Measurements from ENCODE around the gene PLCB4.

PLCB4 gene

GRCh38 chr20:9517297-9518162, 448.6 kb downstream of the PLCB4 start:
- Histone ChIP-seq H2AK5ac (ENCODE audit: low read length) (no peak overlapping the region), H3K4me1 (ENCODE audit: control insufficient read depth in 1 of 2, insufficient read depth in 2 of 2, low read length in 2 of 2) (peaks cover 11% of the 10 kb centered on the region in 2 experiments), H3K27ac (ENCODE audit: low read depth, low read length) (no peak overlapping the region), H4K8ac (ENCODE audit: low read depth, low read length) (no peak overlapping the region), H3K4me2 (ENCODE audit: low read length) (no peak overlapping the region), H3K4ac (ENCODE audit: low read depth, low read length) (no peak overlapping the region), H3K9me3 (ENCODE audit: insufficient read depth, low read depth, low read length) (peaks cover 2% of the 10 kb centered on the region), H3K79me1 (ENCODE audit: low read length) (no peaks in the 10 kb centered on the region), H3K36me3 (ENCODE audit: control insufficient read depth in 1 of 2, insufficient read depth in 2 of 2, low read length in 2 of 2) (no peaks in the 10 kb centered on the region), H2BK120ac (ENCODE audit: insufficient read depth, low read length, poor library complexity) (no peak overlapping the region), H3K27me3 (ENCODE audit: insufficient read depth, low read length) (peaks cover 40% of the 10 kb centered on the region), H2BK12ac (ENCODE audit: low read length) (no peak overlapping the region), H3K79me2 (ENCODE audit: control insufficient read depth, insufficient read depth, low read length, poor library complexity) (no peaks in the 10 kb centered on the region), H3K9ac (ENCODE audit: low read length) (no peak overlapping the region), H3K23ac (ENCODE audit: low read length) (no peak overlapping the region), H4K91ac (ENCODE audit: low read depth, low read length) (no peak overlapping the region), H4K12ac (ENCODE audit: low read depth, low read length) (no peak overlapping the region), H2AFZ (ENCODE audit: insufficient read depth, low read length, poor library complexity) (no peak overlapping the region), H3K4me3 (ENCODE audit: low read depth, low read length) (no peak overlapping the region), H3K18ac (ENCODE audit: low read length) (no peak overlapping the region), H2BK5ac (ENCODE audit: low read depth, low read length, poor library complexity) (no peak overlapping the region), H3K14ac (ENCODE audit: low read length) (no peak overlapping the region)
- no peak for DNase-seq
- no CpG with 5 or more reads among the region's 8 CpGs for WGBS (ENCODE audit: extremely low coverage, insufficient coverage, insufficient read length)

- WGBS (ENCODE audit: extremely low coverage, insufficient coverage, insufficient read length): no CpG with 5 or more reads among the region's 8 CpGs
- Histone ChIP-seq H4K8ac (ENCODE audit: low read depth, low read length) (no peak overlapping the region), H2BK12ac (ENCODE audit: low read length) (no peak overlapping the region), H2BK120ac (ENCODE audit: insufficient read depth, low read length, poor library complexity) (no peak overlapping the region), H2AFZ (ENCODE audit: insufficient read depth, low read length, poor library complexity) (no peak overlapping the region), H3K9me3 (ENCODE audit: insufficient read depth, low read depth, low read length) (peaks cover 2% of the 10 kb centered on the region), H3K18ac (ENCODE audit: low read length) (no peak overlapping the region), H3K4me1 (ENCODE audit: control insufficient read depth in 1 of 2, insufficient read depth in 2 of 2, low read length in 2 of 2) (peaks cover 11% of the 10 kb centered on the region in 2 experiments), H3K9ac (ENCODE audit: low read length) (no peak overlapping the region), H3K79me1 (ENCODE audit: low read length) (no peaks in the 10 kb centered on the region), H3K23ac (ENCODE audit: low read length) (no peak overlapping the region), H2BK5ac (ENCODE audit: low read depth, low read length, poor library complexity) (no peak overlapping the region), H2AK5ac (ENCODE audit: low read length) (no peak overlapping the region), H4K12ac (ENCODE audit: low read depth, low read length) (no peak overlapping the region), H3K4ac (ENCODE audit: low read depth, low read length) (no peak overlapping the region), H3K27ac (ENCODE audit: low read depth, low read length) (no peak overlapping the region), H4K91ac (ENCODE audit: low read depth, low read length) (no peak overlapping the region), H3K4me3 (ENCODE audit: low read depth, low read length) (no peak overlapping the region), H3K14ac (ENCODE audit: low read length) (no peak overlapping the region), H3K27me3 (ENCODE audit: insufficient read depth, low read length) (peaks cover 40% of the 10 kb centered on the region), H3K36me3 (ENCODE audit: control insufficient read depth in 1 of 2, insufficient read depth in 2 of 2, low read length in 2 of 2) (no peaks in the 10 kb centered on the region), H3K4me2 (ENCODE audit: low read length) (no peak overlapping the region), H3K79me2 (ENCODE audit: control insufficient read depth, insufficient read depth, low read length, poor library complexity) (no peaks in the 10 kb centered on the region)
- no peak for DNase-seq
Measured at GRCh38 chr20:9518576-9519175, 449.8 kb downstream of the PLCB4 start.

GRCh38 chr20:9520086-9520485, 451.2 kb downstream of the PLCB4 start:
- Histone ChIP-seq H2AFZ (ENCODE audit: insufficient read depth, low read length, poor library complexity) (no peak overlapping the region), H3K4me1 (ENCODE audit: control insufficient read depth in 1 of 2, insufficient read depth in 2 of 2, low read length in 2 of 2) (peaks cover 11% of the 10 kb centered on the region in 2 experiments), H3K4me2 (ENCODE audit: low read length) (no peak overlapping the region), H2AK5ac (ENCODE audit: low read length) (no peak overlapping the region), H3K18ac (ENCODE audit: low read length) (no peak overlapping the region), H3K9ac (ENCODE audit: low read length) (no peak overlapping the region), H3K27ac (ENCODE audit: low read depth, low read length) (no peak overlapping the region), H4K12ac (ENCODE audit: low read depth, low read length) (no peak overlapping the region), H4K91ac (ENCODE audit: low read depth, low read length) (no peak overlapping the region), H3K79me2 (ENCODE audit: control insufficient read depth, insufficient read depth, low read length, poor library complexity) (no peaks in the 10 kb centered on the region), H2BK120ac (ENCODE audit: insufficient read depth, low read length, poor library complexity) (no peak overlapping the region), H3K14ac (ENCODE audit: low read length) (no peak overlapping the region), H3K27me3 (ENCODE audit: insufficient read depth, low read length) (peaks cover 33% of the 10 kb centered on the region), H4K8ac (ENCODE audit: low read depth, low read length) (no peak overlapping the region), H2BK12ac (ENCODE audit: low read length) (no peak overlapping the region), H2BK5ac (ENCODE audit: low read depth, low read length, poor library complexity) (no peak overlapping the region), H3K23ac (ENCODE audit: low read length) (no peak overlapping the region), H3K4ac (ENCODE audit: low read depth, low read length) (no peak overlapping the region), H3K79me1 (ENCODE audit: low read length) (no peaks in the 10 kb centered on the region), H3K4me3 (ENCODE audit: low read depth, low read length) (no peak overlapping the region), H3K9me3 (ENCODE audit: insufficient read depth, low read depth, low read length) (peaks cover 2% of the 10 kb centered on the region), H3K36me3 (ENCODE audit: control insufficient read depth in 1 of 2, insufficient read depth in 2 of 2, low read length in 2 of 2) (no peaks in the 10 kb centered on the region)
- no CpG with 5 or more reads among the region's 4 CpGs for WGBS (ENCODE audit: extremely low coverage, insufficient coverage, insufficient read length)
- no peak for DNase-seq

- no peak overlapping the region for H3K27ac ChIP-seq (ENCODE audit: low read depth, low read length)
- H4K12ac ChIP-seq (ENCODE audit: low read depth, low read length): no peak overlapping the region
- H2AK5ac ChIP-seq (ENCODE audit: low read length): no peak overlapping the region
- H4K8ac ChIP-seq (ENCODE audit: low read depth, low read length): no peak overlapping the region
- H2BK120ac ChIP-seq (ENCODE audit: insufficient read depth, low read length, poor library complexity): no peak overlapping the region
- H4K91ac ChIP-seq (ENCODE audit: low read depth, low read length): no peak overlapping the region
- no CpG with 5 or more reads among the region's 3 CpGs for WGBS (ENCODE audit: extremely low coverage, insufficient coverage, insufficient read length)
- H3K9ac ChIP-seq (ENCODE audit: low read length): peak overlapping the region; percentile 65
- no peaks in the 10 kb centered on the region for H3K4me1 ChIP-seq (ENCODE audit: control insufficient read depth in 1 of 2, insufficient read depth in 2 of 2, low read length in 2 of 2)
- H3K4me3 ChIP-seq (ENCODE audit: low read depth, low read length): no peak overlapping the region
- DNase-seq: no peak
- H2AFZ ChIP-seq (ENCODE audit: insufficient read depth, low read length, poor library complexity): no peak overlapping the region
- H3K23ac ChIP-seq (ENCODE audit: low read length): no peak overlapping the region
- no peak overlapping the region for H3K18ac ChIP-seq (ENCODE audit: low read length)
- H3K79me1 ChIP-seq (ENCODE audit: low read length): no peaks in the 10 kb centered on the region
- no peaks in the 10 kb centered on the region for H3K36me3 ChIP-seq (ENCODE audit: control insufficient read depth in 1 of 2, insufficient read depth in 2 of 2, low read length in 2 of 2)
- no peak overlapping the region for H2BK12ac ChIP-seq (ENCODE audit: low read length)
- H3K4me2 ChIP-seq (ENCODE audit: low read length): no peak overlapping the region
- no peak overlapping the region for H2BK5ac ChIP-seq (ENCODE audit: low read depth, low read length, poor library complexity)
- no peaks in the 10 kb centered on the region for H3K9me3 ChIP-seq (ENCODE audit: insufficient read depth, low read depth, low read length)
- no peak overlapping the region for H3K4ac ChIP-seq (ENCODE audit: low read depth, low read length)
- H3K79me2 ChIP-seq (ENCODE audit: control insufficient read depth, insufficient read depth, low read length, poor library complexity): no peaks in the 10 kb centered on the region
- peaks cover 3% of the 10 kb centered on the region for H3K27me3 ChIP-seq (ENCODE audit: insufficient read depth, low read length)
- no peak overlapping the region for H3K14ac ChIP-seq (ENCODE audit: low read length)
Measured at GRCh38 chr20:9523636-9524035, 454.7 kb downstream of the PLCB4 start.
